ENCODE measurements around the gene MPC1L. TPM values are rescaled to one million over a fixed set of nuclear protein-coding genes. Genes with fewer than 3 reads are reported as not detected.

The MPC1L gene
- total RNA-seq, 1 experiment from 2014 or later: not detected

GRCh38 chrX:40644821-40645358, 21.7 kb downstream of the MPC1L start:
- peak overlapping the region; percentile 41 for H3K27ac Mint-ChIP-seq (ENCODE audit: low read depth, unreplicated experiment)
- peaks cover 10% of the 10 kb centered on the region for H3K36me3 Mint-ChIP-seq (ENCODE audit: insufficient read depth, unreplicated experiment)
- H3K27me3 Mint-ChIP-seq (ENCODE audit: insufficient read depth, unreplicated experiment): peaks cover 47% of the 10 kb centered on the region
- intact Hi-C loops (cut with micrococcal nuclease): loop anchor here (5.0 kb wide), 1 partner anchor 103 kb away; no protein-coding TSS in a partner anchor
- peak overlapping the region; percentile 74 for H3K4me3 Mint-ChIP-seq (ENCODE audit: unreplicated experiment)
- DNase-seq (ENCODE audit: unreplicated experiment): peak; percentile 54
- POLR2A ChIA-PET: interaction anchor here (2.6 kb wide), 1 partner anchor 64 kb away, joined by 18 read pairs; the partner anchor contains the start of gene ATP6AP2
- no peaks in the 10 kb centered on the region for H3K9me3 Mint-ChIP-seq (ENCODE audit: unreplicated experiment)
- BruUV-seq (replicated peaks): no TSS peak
- TF ChIP-seq CTCF (IDR thresholded peaks at IDR 0.05; ENCODE audit: unreplicated experiment): no peak
- CTCF ChIA-PET: interaction anchor here (0.5 to 1.7 kb wide), 3 partner anchors 27 to 699 kb away, joined by 3 to 6 read pairs (median 3); no protein-coding TSS in a partner anchor
- peaks cover 16% of the 10 kb centered on the region for H3K4me1 Mint-ChIP-seq (ENCODE audit: insufficient read depth, unreplicated experiment)

GRCh38 chrX:40646489-40647306, 23.5 kb downstream of the MPC1L start:
- intact Hi-C loops (cut with micrococcal nuclease): loop anchor here (5.0 kb wide), 1 partner anchor 104 kb away; no protein-coding TSS in a partner anchor
- peaks cover 4% of the 10 kb centered on the region for H3K36me3 Mint-ChIP-seq (ENCODE audit: insufficient read depth, unreplicated experiment)
- no peak for DNase-seq (ENCODE audit: unreplicated experiment)
- BruUV-seq (replicated peaks): TSS peak; percentile 13
- ChIA-PET POLR2A (interaction anchor here (0.6 to 2.6 kb wide), 6 partner anchors 66 to 535 kb away, joined by 3 to 18 read pairs (median 3); partner anchors contain the start of gene ATP6AP2), CTCF (interaction anchor here (0.6 to 2.0 kb wide), 2 partner anchors 148 to 566 kb away, joined by 3 to 8 read pairs; no protein-coding TSS in a partner anchor)
- peaks cover 50% of the 10 kb centered on the region for H3K27me3 Mint-ChIP-seq (ENCODE audit: insufficient read depth, unreplicated experiment)
- peak overlapping the region; percentile 85 for H3K4me3 Mint-ChIP-seq (ENCODE audit: unreplicated experiment)
- peak overlapping the region; percentile 90 for H3K27ac Mint-ChIP-seq (ENCODE audit: low read depth, unreplicated experiment)
- peaks cover 16% of the 10 kb centered on the region for H3K4me1 Mint-ChIP-seq (ENCODE audit: insufficient read depth, unreplicated experiment)
- no peak for TF ChIP-seq CTCF (IDR thresholded peaks at IDR 0.05; ENCODE audit: unreplicated experiment)
- H3K9me3 Mint-ChIP-seq (ENCODE audit: unreplicated experiment): no peaks in the 10 kb centered on the region

GRCh38 chrX:40647307-40648197, 24.3 kb downstream of the MPC1L start, which contains the start of gene CXorf38:
TSS of gene CXorf38 (minus strand) at chrX:40647561. CDS start at chrX:40647520, 41 bp downstream.
- H3K4me3 Mint-ChIP-seq (ENCODE audit: unreplicated experiment): peak within 1 kb of the TSS; percentile 85
- no peaks in the 10 kb centered on the region for H3K36me3 Mint-ChIP-seq (ENCODE audit: insufficient read depth, unreplicated experiment)
- H3K27me3 Mint-ChIP-seq (ENCODE audit: insufficient read depth, unreplicated experiment): peaks cover 42% of the 10 kb centered on the region
- no peaks in the 10 kb centered on the region for H3K9me3 Mint-ChIP-seq (ENCODE audit: unreplicated experiment)
- ChIA-PET CTCF (interaction anchor here (2.0 kb wide), 1 partner anchor 147 kb away, joined by 8 read pairs; no protein-coding TSS in a partner anchor), POLR2A (interaction anchor here (0.6 to 0.8 kb wide), 2 partner anchors 110 to 534 kb away, joined by 3 read pairs; no protein-coding TSS in a partner anchor)
- H3K4me1 Mint-ChIP-seq (ENCODE audit: insufficient read depth, unreplicated experiment): peaks cover 9% of the 10 kb centered on the region
- TF ChIP-seq CTCF (IDR thresholded peaks at IDR 0.05; ENCODE audit: unreplicated experiment): no peak
- peak within 1 kb of the TSS; percentile 90 for H3K27ac Mint-ChIP-seq (ENCODE audit: low read depth, unreplicated experiment)
- intact Hi-C loops (cut with micrococcal nuclease): loop anchor here (5.0 kb wide), 1 partner anchor 105 kb away; no protein-coding TSS in a partner anchor
- DNase-seq (ENCODE audit: unreplicated experiment): peak; percentile 81
- no TSS peak for BruUV-seq (replicated peaks)
